HG02840 (cell line): ENCODE results near the gene BTBD9.
"Not testable (repeated sequence)": the region's sequence is repeated elsewhere in the genome, so short reads cannot be mapped to it uniquely, and the experiment has no call there.

ENCODE experiments used
- ATAC-seq: cut with Tn5 transposase; IDR thresholded peaks from one replicate; pipeline ENCODE4 v1.9.1; 2021; ENCODE audit warnings: mild to moderate bottlenecking, moderate library complexity, moderate number of reproducible peaks; ENCODE audit not compliant: unreplicated experiment, low FRiP score

Gene BTBD9

DNA sequence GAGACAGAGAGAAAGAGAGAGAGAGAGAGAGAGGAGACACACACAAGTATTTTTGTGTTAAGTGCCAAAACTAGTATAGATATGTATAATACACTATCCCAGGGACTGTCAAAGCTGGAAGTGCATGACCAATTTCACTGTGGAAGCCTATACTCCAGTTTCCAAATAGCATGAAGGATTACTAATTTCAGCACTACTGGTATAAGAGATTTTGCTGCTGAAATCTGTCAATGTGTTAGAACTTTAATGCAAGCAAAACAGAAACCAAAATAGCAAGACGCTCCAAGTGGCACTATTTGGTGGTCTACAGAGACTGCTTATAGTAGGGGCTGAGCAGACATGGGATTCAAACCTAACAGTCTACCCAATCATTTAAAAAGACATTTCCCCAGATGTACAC, 284.8 kb downstream of the BTBD9 start:
- no peak for ATAC-seq

- ATAC-seq: no peak
Observed at GRCh38 chr6:38354037-38354381, 285.7 kb downstream of the BTBD9 start.

GRCh38 chr6:38353310-38354036, 286.3 kb downstream of the BTBD9 start:
- no peak for ATAC-seq

GRCh38 chr6:38352636-38353035, 287.1 kb downstream of the BTBD9 start:
- ATAC-seq: no peak

GRCh38 chr6:38350942-38351341, 288.8 kb downstream of the BTBD9 start:
- no peak for ATAC-seq

GRCh38 chr6:38350220-38350619, 289.5 kb downstream of the BTBD9 start:
- ATAC-seq: no peak

GRCh38 chr6:38349795-38350194, 289.9 kb downstream of the BTBD9 start:
- ATAC-seq: no peak

DNA sequence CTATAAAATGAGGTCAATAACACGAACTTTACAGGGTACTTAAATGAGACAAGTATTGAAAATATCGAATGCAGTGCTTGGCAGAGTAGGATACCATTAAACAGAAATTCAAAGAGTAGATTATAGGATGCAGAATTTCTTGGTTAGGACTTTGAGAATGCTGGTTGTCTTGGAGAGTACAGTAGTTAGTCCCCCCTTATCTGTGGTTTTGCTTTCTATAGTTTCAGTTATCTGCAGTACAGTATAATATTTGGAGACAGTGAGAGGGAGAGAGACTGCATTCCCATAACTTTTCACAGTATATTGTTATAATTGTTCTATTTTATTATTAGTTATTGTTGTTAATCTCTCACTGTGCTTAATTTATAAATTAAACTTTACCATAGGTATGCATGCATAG, 290.5 kb downstream of the BTBD9 start:
- ATAC-seq: no peak

- no peak for ATAC-seq
Observed at GRCh38 chr6:38348371-38348770, 291.4 kb downstream of the BTBD9 start.

DNA sequence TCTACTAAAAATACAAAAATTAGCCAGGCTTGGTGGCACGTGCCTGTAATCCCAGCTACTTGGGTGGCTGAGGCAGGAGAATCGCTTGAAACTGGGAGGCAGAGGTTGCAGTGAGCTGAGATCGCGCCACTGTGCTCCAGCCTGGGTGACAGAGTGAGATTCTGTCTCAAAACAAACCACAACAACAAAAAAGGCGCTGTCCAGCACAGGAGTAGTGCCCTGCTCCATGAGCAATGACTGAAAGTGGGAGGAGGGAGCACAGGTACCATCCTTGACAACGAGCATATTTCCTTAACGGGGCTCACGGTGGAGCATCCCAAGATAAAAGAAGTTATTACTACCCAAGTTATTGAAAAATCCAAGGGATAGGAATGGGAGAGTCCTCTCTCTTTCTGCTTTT, 291.9 kb downstream of the BTBD9 start:
- ATAC-seq: not testable (repeated sequence)

DNA sequence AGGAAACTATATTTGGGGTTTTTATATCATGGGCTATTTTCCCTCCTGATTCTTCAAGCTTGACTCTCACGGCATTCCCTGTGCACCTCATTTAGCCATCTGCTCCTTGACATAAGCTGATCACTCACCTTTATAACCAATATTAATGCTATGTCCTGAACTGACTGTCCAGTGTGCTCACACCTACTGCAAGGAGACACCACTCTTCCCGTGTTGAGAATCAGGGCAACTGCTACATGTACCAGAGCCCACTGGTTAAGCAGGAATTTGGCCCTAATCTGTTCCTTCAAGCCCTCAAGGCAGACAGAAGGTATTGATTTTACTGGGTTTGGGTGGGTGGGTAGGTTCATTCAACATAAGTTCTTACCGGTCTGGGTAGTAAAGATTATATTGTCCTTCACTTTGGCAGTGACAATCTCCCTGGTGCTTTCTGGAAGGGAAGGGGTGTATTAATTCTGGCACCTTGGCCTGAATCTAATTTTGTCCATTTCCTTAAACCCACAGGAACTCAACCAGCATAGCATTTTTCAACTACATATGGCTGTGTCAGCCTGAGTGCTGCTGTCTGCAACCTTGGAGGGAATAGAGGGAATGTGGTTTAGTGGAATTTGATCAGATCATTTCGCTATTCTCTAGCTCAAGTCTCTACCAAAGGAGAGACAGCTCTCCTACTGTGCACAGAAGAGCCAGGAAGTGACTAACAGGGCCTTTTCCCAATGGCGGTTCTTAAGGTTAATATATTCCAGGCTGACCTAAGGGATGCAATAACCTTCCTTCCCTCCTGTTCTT, 293.2 kb downstream of the BTBD9 start:
- no peak for ATAC-seq

DNA sequence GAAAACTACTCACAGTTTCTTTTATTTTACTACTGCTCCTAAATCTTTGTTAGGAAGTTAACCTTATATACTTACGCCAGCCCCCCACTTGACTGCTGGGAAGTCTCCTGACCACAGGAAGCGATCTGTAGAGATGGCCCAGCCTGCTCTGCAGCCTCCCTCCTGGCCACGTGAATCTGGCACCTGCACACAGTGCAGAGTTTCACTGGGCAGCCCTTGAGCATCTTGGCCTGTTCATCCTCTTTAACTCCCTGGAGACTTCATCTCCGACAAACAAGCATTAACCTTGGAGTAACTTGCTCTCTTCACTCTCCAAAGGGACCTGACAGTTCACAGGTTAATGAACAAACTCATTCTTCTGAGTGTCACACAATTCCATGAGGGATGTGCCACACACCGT, 294.1 kb downstream of the BTBD9 start:
- ATAC-seq: no peak

DNA sequence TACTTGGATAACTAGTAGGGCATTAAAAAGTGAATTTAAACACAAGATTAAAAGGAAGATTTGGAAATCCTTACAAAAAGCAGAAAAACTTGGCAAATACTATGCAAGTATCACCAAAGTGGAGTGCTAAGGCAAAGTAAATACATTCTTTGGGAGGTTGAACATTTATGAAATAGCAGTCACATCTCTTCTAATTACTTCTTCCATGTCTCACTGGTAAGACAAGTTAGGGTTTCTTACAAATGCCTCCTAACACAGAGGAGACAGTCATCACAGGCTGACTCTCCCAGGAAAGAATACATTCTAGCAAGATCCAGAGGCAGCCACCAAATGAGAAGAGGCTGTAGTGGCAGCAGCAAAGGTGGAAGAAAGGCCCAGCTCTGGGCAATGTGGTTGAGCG, 298.2 kb downstream of the BTBD9 start:
- no peak for ATAC-seq

DNA sequence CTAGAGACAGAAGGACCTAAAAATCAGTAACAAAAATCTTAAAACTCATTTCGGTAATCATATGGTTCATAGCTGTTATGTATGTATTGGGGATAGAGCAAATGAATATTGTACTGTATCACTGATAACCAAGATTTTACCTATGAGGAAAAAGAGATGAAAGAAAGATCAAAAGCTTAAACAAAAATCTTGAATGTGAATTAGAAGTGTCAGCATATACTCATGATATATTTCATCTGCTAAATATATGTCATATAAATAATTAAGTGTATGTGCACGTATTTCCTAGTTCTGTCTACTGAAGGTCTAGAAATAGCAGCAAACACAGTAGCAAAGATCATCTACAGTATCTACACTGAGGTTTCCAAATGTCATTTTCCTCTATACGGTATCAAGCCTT, 299.8 kb downstream of the BTBD9 start:
- no peak for ATAC-seq

DNA sequence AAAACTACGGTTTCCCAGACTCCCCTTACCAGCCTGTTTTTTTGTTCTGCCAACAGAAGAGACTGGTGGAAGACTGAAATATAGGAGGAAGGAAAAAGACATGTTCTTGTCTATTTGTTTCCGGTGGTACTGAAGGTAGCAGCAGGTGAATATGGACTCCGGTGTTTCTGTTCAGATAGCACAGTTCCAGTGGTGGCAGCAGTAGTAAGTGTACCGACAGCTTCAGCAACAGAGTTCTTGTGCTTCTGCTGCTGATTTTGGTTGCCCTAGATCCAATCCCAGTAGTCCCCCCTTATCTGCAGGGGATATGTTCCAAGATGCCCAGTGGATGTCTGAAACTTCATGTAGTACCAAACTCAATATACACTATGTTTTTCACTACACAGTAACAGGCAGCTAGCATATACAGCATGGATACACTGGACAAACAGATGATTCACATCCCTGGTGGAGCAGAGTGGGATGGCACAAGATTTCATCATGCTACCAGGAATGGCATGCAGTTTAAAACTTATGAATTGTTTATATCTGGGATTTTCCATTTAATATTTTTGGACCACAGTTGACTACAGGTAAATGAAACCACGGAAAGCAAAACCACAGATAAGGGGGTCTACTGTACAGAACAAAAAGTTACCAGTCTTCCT, 301.8 kb downstream of the BTBD9 start:
- no peak for ATAC-seq

DNA sequence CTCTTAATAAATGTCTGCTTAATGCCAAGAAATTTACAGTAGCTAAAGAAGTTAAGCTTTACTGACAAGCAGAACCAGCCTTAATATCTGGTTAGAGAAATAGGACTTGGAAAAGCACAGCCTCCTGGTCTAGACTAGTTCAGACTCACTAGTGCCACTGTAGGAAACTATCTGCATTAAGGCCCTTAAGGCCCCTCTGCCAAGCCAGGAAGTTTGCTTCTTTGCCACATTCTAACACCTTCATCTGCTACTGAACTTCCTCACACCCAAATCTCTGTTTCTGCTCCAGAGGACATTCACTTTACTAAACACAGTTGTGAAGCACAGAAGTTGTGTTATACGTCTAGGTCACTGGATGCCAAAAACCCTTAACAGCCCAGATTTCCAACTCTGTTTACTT, 302.8 kb downstream of the BTBD9 start:
- no peak for ATAC-seq

- no peak for ATAC-seq
Observed at GRCh38 chr6:38326837-38327236, 312.9 kb downstream of the BTBD9 start.

DNA sequence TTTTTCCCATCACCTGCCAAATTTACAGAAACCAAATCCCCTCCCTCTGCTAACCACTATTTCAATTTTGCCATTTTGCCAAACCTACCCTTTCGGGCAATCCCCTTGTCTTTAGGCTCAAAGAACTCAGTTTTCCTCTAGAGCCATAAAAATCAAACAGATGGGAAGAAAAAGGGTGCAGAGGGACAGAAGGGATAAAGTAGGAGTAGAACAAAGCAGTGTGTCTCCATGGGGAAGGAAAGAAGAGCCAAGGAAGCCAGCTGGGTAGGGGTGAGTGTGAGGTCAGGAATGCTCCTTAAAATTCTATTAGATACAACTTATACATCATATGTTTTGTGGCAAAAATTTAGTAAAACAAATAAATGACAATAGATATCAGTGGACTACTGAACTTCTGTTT, 316.5 kb downstream of the BTBD9 start:
- no peak for ATAC-seq

GRCh38 chr6:38322138-38322537, 317.6 kb downstream of the BTBD9 start:
- ATAC-seq: no peak

GRCh38 chr6:38320843-38321242, 318.9 kb downstream of the BTBD9 start:
- peak; percentile 67 for ATAC-seq

DNA sequence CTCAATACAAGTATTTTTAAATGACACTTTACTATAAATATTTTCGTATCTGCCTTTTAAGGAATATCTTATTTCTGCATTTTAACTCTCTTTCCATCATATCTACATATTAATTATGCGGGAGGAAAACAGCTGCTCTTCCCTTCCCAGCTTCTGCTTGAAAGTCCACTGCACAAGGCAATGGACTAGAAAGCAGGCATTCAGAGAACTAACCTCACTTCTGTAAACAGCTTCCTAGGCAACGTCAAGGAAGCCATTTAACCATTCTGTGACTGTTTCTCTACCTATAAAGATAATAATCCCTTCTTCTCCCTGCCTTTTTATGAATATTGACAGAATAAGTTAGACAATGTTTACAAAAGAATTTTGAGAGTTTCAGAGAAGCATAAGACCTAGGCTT, 319.4 kb downstream of the BTBD9 start:
- ATAC-seq: no peak
